Measurements from ENCODE around the gene TMX2. TPM values are rescaled to one million over a fixed set of nuclear protein-coding genes. Genes with fewer than 3 reads are reported as not detected.

TMX2 gene
- total and polyA plus RNA-seq, 10 of the 15 experiments (the other 5 are each of a cell fraction or from before 2014, with no cell fraction given) = 64.3 to 134 (median 91.6) TPM

- in situ Hi-C loops (cut with MboI) (loop anchor here (5.0 to 10.0 kb wide), 2 partner anchors 139 to 862 kb away; no protein-coding TSS in a partner anchor), intact Hi-C loops (cut with micrococcal nuclease; ENCODE audit: unreplicated experiment) (loop anchor here (5.0 kb wide), 1 partner anchor 624 kb away; no protein-coding TSS in a partner anchor)
- Histone ChIP-seq H3K9me3 (replicated peaks; ENCODE audit: control insufficient read depth, insufficient read depth, low read length) (no peaks in the 10 kb centered on the region), H3K27ac (ENCODE audit: control insufficient read depth, insufficient read depth) (no peak overlapping the region), H4K20me1 (ENCODE audit: control insufficient read depth, insufficient read depth) (no peaks in the 10 kb centered on the region), H3K79me2 (ENCODE audit: control insufficient read depth, insufficient read depth, low read length) (peaks cover 14% of the 10 kb centered on the region), H3K4me1 (ENCODE audit: control insufficient read depth, insufficient read depth, low read length) (0 out of 2 replicates have a peak, but pooled peaks cover 2% of the 10 kb centered on the region), H2AFZ (ENCODE audit: control insufficient read depth, low read depth, low read length) (no peak overlapping the region), H3K36me3 (ENCODE audit: control insufficient read depth in 2 of 2, insufficient read depth in 2 of 2, low read length in 1 of 2) (peaks cover 9 to 10% of the 10 kb centered on the region in 2 experiments; a peak in 3 of 4 replicates), H3K4me3 (no peak overlapping the region), H3K9ac (ENCODE audit: control insufficient read depth, insufficient read depth, low read length) (no peak overlapping the region), H3K27me3 (replicated peaks in 1 of 2; ENCODE audit: control insufficient read depth in 2 of 2, insufficient read depth in 2 of 2, low read length in 1 of 2) (no peaks in the 10 kb centered on the region), H3K4me2 (ENCODE audit: control insufficient read depth, insufficient read depth) (no peak overlapping the region)
- no peak for DNase-seq (ENCODE audit: low read depth, low spot score)
- WGBS (ENCODE audit: insufficient coverage, insufficient replicate concordance, low lambda C conversion rate, missing lambda C conversion rate) = 77% methylated on average over 4 of the region's 4 CpGs
- RAD21 ChIA-PET (ENCODE audit: unreplicated experiment) = interaction anchor here (0.5 to 1.6 kb wide), 8 partner anchors 18 to 925 kb away, joined by 3 to 20 read pairs (median 4); partner anchors contain the start of gene UBE2L6
- no TSS peak for BruUV-seq (replicated peaks)
- no peak for ATAC-seq
- CTCF ChIA-PET = interaction anchor here (0.6 to 2.1 kb wide), 16 partner anchors 12 to 911 kb away, joined by 3 to 31 read pairs (median 4); no protein-coding TSS in a partner anchor
- SMC1A ChIA-PET (ENCODE audit: uncharacterized antibody, unreplicated experiment) = interaction anchor here (0.6 to 1.4 kb wide), 5 partner anchors 52 to 840 kb away, joined by 3 to 16 read pairs (median 3); no protein-coding TSS in a partner anchor
- FAIRE-seq = no peak
- POLR2A ChIA-PET = interaction anchor here (0.6 to 1.4 kb wide), 4 partner anchors 9 to 100 kb away, joined by 3 read pairs; no protein-coding TSS in a partner anchor
- no peak for TF ChIP-seq RB1 (IDR thresholded peaks at IDR 0.05; ENCODE audit: borderline replicate concordance)
- no peak for TF ChIP-seq KDM1A (IDR thresholded peaks at IDR 0.05; ENCODE audit: borderline replicate concordance)
- TF ChIP-seq HDAC2 (IDR thresholded peaks at IDR 0.05) = no peak
- no peak for TF ChIP-seq SMAD5 (IDR thresholded peaks at IDR 0.05; ENCODE audit: low read depth)
- no peak for TF ChIP-seq CREM (IDR thresholded peaks at IDR 0.05; ENCODE audit: low read depth)
- peak; percentile 24; the same call in 1 of the 2 replicates for TF ChIP-seq RUNX3 (IDR thresholded peaks at IDR 0.05; ENCODE audit: low read length)
- no peak for TF ChIP-seq USF1 (IDR thresholded peaks at IDR 0.05; ENCODE audit: borderline replicate concordance, extremely low read length, insufficient read depth, low read depth, low read length)
- no peak for TF ChIP-seq RFX5 (IDR thresholded peaks at IDR 0.05; ENCODE audit: low read depth, low read length)
- no peak for TF ChIP-seq HDGF (IDR thresholded peaks at IDR 0.05)
- TF ChIP-seq HDAC6 (IDR thresholded peaks at IDR 0.05; ENCODE audit: unreplicated experiment) = no peak
- TF ChIP-seq FOS (IDR thresholded peaks at IDR 0.05; ENCODE audit: borderline replicate concordance, extremely low read depth, insufficient read length) = no peak
- TF ChIP-seq ZNF622 (IDR thresholded peaks at IDR 0.05) = no peak
- TF ChIP-seq KAT2A (conservative IDR thresholded peaks at IDR 0.05; ENCODE audit: control insufficient read depth, low read depth, low read length) = no peak
- no peak for TF ChIP-seq ZNF384 (IDR thresholded peaks at IDR 0.05; ENCODE audit: borderline replicate concordance, low read depth, low read length)
- TF ChIP-seq CHD4 (IDR thresholded peaks at IDR 0.05) = no peak
- no peak for TF ChIP-seq YY1 (IDR thresholded peaks at IDR 0.05; ENCODE audit: low read depth, low read length)
- peak; percentile 36; the same call in 1 of the 2 replicates for TF ChIP-seq SMC3 (IDR thresholded peaks at IDR 0.05; ENCODE audit: borderline replicate concordance, low read length)
- peak; percentile 31 to 64 (median 51); a peak in 4 of 6 replicates for TF ChIP-seq CTCF (IDR thresholded peaks at IDR 0.05 in 2 of 3, conservative IDR thresholded peaks at IDR 0.05 in 1 of 3; ENCODE audit: control insufficient read depth in 2 of 3, extremely low read depth in 1 of 3, insufficient read depth in 1 of 3, low read depth in 3 of 3, low read length in 3 of 3)
- peak; percentile 57 for TF ChIP-seq RAD21 (IDR thresholded peaks at IDR 0.05; ENCODE audit: insufficient read depth, low read depth, low read length)
- no peak for TF ChIP-seq ATF3 (IDR thresholded peaks at IDR 0.05; ENCODE audit: borderline replicate concordance, extremely low read depth, low read depth, low read length)
- TF ChIP-seq PKNOX1 (IDR thresholded peaks at IDR 0.05) = no peak
- no peak for TF ChIP-seq RCOR1 (conservative IDR thresholded peaks at IDR 0.05; ENCODE audit: low read depth, low read length)
These were observed 49.5 kb upstream of the TMX2 start for GRCh38 chr11:57662893-57663292.
